Panc1 (cell line): ENCODE measurements around the gene KIAA1217. TPM values are rescaled to one million over a fixed set of nuclear protein-coding genes. Genes with fewer than 3 reads are reported as not detected.

ENCODE experiments used
- ATAC-seq: fragments of 200-7000 bp; cut with Tn5 transposase; 2 replicates; pipeline ENCODE4 v1.9.1; 2020; ENCODE audit warnings: mild to moderate bottlenecking, moderate library complexity
- BruUV-seq: library from RNA; stranded (reverse); fragments of 400-500 nt; replicated peaks from 2 replicates; lab custom pipeline; 2021; lab: Mats Ljungman, UMichigan
- CTCF ChIA-PET: fragments of 300-600 bp; sonication (Branson Sonifier 250); formaldehyde crosslinking; loops from one replicate; lab custom pipeline; 2022; ENCODE audit warnings: antibody characterized with exemption; lab: Charles Lee
- POLR2A ChIA-PET: fragments of 300-600 bp; sonication (Branson Sonifier 250); formaldehyde crosslinking; loops from one replicate; lab custom pipeline; 2022; ENCODE audit warnings: antibody characterized with exemption; lab: Charles Lee
- DNase-seq: peaks from one replicate; pipeline ENCODE4 v3.0.0-alpha.2; 2010; ENCODE audit warnings: low read depth, low spot score
- H3K27ac ChIP-seq: 2 replicates; pipeline ENCODE4 v1.5.1; 2011; ENCODE audit warnings: mild to moderate bottlenecking, low read length, inconsistent platforms
- H3K27me3 ChIP-seq: fragments of 200-500 bp; sonication (Bioruptor generic); 2 replicates; pipeline ENCODE4 v1.6.0; 2014; ENCODE audit warnings: low read length, inconsistent platforms; ENCODE audit not compliant: control insufficient read depth, insufficient read depth
- H3K36me3 ChIP-seq: fragments of 200-500 bp; sonication (Bioruptor generic); 2 replicates; pipeline ENCODE4 v1.5.1; 2014; ENCODE audit warnings: inconsistent platforms, mild to moderate bottlenecking, low read length, moderate library complexity; ENCODE audit not compliant: control insufficient read depth, insufficient read depth
- H3K4me1 ChIP-seq: 2 replicates; pipeline ENCODE4 v1.5.1; 2011; ENCODE audit warnings: inconsistent platforms, mild to moderate bottlenecking, low read length, moderate library complexity; ENCODE audit not compliant: control insufficient read depth, insufficient read depth
- H3K4me3 ChIP-seq, 2 experiments: 2 replicates each; pipeline ENCODE4 v1.5.1; 2011 to 2012; ENCODE audit warnings: low read depth in 2 of 2, low read length in 2 of 2, mild to moderate bottlenecking in 2 of 2, inconsistent platforms in 1 of 2, moderate library complexity in 1 of 2
- H3K9me3 ChIP-seq: fragments of 200-500 bp; sonication (Bioruptor generic); 2 replicates; pipeline ENCODE4 v1.5.1; 2014; ENCODE audit warnings: low read depth, mild to moderate bottlenecking, inconsistent platforms, low read length, moderate library complexity; ENCODE audit not compliant: control insufficient read depth, insufficient read depth
- POLR2AphosphoS5 ChIP-seq: IDR thresholded peaks from 2 replicates; pipeline ENCODE4 v1.6.1; 2012; ENCODE audit warnings: mild to moderate bottlenecking, low read depth, low read length, moderate library complexity
- SIN3A ChIP-seq: IDR thresholded peaks from 2 replicates; pipeline ENCODE4 v1.6.1; 2012; ENCODE audit warnings: low read depth, mild to moderate bottlenecking, low read length, moderate library complexity, borderline replicate concordance; ENCODE audit not compliant: insufficient read depth
- TCF7L2 ChIP-seq: IDR thresholded peaks from 2 replicates; pipeline ENCODE4 v1.6.1; 2011; ENCODE audit warnings: mild to moderate bottlenecking, low read depth, low read length, inconsistent platforms
- in situ Hi-C: cut with HindIII; loops from 2 replicates; pipeline ENCODE4 v1.10.0; 2016; ENCODE audit warnings: low sequenced_read_pairs, low pct_unique_long_range_greater_than_20kb
- intact Hi-C: fragments of 100-400 bp; cut with micrococcal nuclease; formaldehyde crosslinking; loops from one replicate; pipeline ENCODE4 v1.10.0; 2022; ENCODE audit not compliant: unreplicated experiment
- total RNA-seq: library from RNA; stranded (reverse); gene quantifications from one replicate; pipeline ENCODE4 v1.2.1, GENCODE V29; 2021; ENCODE audit not compliant: unreplicated experiment
- TF ChIP-seq, protein P1 (sequence below): fragments of 450-650 bp; IDR thresholded peaks from 2 replicates; pipeline ENCODE4 v1.5.1; 2017; ENCODE audit warnings: mild to moderate bottlenecking
- TF ChIP-seq, protein P2 (sequence below), 2 experiments: IDR thresholded peaks; 2 replicates each; pipeline ENCODE4 v1.6.1; 2011 to 2012; ENCODE audit warnings: low read depth in 2 of 2, control low read depth in 1 of 2, low read length in 1 of 2, mild to moderate bottlenecking in 1 of 2, moderate library complexity in 1 of 2; ENCODE audit not compliant: insufficient read depth in 1 of 2

The KIAA1217 gene
- total RNA-seq, 1 experiment from 2014 or later, result 11.6 TPM

DNA sequence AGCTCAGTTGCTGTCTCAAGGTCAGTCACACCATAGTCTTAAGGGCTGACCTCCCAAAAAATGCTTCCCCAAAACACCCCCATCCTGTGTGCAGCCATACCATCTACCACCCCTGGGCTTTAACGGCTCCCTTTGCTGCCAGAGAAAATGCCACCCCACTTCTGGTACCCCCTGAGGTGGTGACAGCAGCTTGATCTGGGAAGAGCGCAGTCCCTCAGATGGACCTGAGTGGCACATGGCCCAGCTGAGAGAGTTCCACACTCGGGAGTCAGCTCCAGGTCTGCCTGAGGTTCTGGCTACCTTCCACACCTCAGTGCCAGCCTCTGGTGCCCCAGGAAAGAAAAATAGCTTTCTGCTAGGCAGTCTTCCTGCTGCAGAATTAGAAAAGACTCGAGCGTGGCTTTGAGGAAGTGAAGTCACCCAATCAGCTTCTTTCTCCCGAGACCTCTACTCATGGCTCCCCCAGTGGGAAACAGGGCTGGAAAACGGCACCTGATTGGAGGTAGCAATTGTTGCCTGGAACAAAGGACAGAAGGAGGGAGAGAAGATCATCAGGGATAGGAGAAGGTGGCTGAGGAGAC, 363.0 kb downstream of the KIAA1217 start:
- Histone ChIP-seq H3K27me3 (no peaks in the 10 kb centered on the region), H3K9me3 (no peaks in the 10 kb centered on the region), H3K36me3 (no peaks in the 10 kb centered on the region), H3K4me1 (no peaks in the 10 kb centered on the region), H3K4me3 (no peak overlapping the region), H3K27ac (no peak overlapping the region)
- ATAC-seq (no peak), DNase-seq (no peak)
- TF ChIP-seq SIN3A (no peak), POLR2AphosphoS5 (no peak), TCF7L2 (no peak)
- TF ChIP-seq, protein P1, sequence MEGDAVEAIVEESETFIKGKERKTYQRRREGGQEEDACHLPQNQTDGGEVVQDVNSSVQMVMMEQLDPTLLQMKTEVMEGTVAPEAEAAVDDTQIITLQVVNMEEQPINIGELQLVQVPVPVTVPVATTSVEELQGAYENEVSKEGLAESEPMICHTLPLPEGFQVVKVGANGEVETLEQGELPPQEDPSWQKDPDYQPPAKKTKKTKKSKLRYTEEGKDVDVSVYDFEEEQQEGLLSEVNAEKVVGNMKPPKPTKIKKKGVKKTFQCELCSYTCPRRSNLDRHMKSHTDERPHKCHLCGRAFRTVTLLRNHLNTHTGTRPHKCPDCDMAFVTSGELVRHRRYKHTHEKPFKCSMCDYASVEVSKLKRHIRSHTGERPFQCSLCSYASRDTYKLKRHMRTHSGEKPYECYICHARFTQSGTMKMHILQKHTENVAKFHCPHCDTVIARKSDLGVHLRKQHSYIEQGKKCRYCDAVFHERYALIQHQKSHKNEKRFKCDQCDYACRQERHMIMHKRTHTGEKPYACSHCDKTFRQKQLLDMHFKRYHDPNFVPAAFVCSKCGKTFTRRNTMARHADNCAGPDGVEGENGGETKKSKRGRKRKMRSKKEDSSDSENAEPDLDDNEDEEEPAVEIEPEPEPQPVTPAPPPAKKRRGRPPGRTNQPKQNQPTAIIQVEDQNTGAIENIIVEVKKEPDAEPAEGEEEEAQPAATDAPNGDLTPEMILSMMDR, result no peak
- TF ChIP-seq, protein P2, sequence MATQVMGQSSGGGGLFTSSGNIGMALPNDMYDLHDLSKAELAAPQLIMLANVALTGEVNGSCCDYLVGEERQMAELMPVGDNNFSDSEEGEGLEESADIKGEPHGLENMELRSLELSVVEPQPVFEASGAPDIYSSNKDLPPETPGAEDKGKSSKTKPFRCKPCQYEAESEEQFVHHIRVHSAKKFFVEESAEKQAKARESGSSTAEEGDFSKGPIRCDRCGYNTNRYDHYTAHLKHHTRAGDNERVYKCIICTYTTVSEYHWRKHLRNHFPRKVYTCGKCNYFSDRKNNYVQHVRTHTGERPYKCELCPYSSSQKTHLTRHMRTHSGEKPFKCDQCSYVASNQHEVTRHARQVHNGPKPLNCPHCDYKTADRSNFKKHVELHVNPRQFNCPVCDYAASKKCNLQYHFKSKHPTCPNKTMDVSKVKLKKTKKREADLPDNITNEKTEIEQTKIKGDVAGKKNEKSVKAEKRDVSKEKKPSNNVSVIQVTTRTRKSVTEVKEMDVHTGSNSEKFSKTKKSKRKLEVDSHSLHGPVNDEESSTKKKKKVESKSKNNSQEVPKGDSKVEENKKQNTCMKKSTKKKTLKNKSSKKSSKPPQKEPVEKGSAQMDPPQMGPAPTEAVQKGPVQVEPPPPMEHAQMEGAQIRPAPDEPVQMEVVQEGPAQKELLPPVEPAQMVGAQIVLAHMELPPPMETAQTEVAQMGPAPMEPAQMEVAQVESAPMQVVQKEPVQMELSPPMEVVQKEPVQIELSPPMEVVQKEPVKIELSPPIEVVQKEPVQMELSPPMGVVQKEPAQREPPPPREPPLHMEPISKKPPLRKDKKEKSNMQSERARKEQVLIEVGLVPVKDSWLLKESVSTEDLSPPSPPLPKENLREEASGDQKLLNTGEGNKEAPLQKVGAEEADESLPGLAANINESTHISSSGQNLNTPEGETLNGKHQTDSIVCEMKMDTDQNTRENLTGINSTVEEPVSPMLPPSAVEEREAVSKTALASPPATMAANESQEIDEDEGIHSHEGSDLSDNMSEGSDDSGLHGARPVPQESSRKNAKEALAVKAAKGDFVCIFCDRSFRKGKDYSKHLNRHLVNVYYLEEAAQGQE (IDR thresholded peaks at IDR 0.05; ENCODE audit: insufficient read depth in 1 of 2, low read depth in 2 of 2, low read length in 1 of 2), result no peak
- BruUV-seq, result no TSS peak
- ChIA-PET CTCF (no interaction called here), POLR2A (no interaction called here)
- intact Hi-C loops (no loop called here), in situ Hi-C loops (no loop called here)

DNA sequence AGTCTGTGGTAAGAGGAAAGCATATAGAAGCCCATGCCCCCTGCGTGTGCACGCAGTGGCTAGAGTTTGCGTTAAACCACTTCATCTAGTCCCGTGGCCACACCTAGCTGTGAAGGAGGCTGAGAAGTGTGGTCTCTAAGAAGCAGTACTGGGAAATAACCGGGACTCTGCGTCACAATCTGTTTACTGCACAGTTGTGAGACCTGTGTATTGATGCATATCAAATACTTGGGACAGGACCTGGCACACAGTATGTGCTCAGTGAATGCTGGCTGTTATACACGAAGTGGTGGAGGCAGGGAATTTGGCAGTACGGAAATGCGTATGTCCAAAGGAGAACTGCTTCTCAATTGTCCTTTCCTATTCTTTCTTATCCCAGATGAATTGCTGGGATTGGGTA, 365.2 kb downstream of the KIAA1217 start:
- intact Hi-C loops, result no loop called here
- BruUV-seq, result no TSS peak

More for the DNA sequence above, 365.2 kb downstream of the KIAA1217 start:
- Histone ChIP-seq H3K36me3 (no peaks in the 10 kb centered on the region), H3K9me3 (no peaks in the 10 kb centered on the region), H3K27ac (no peak overlapping the region), H3K4me3 (no peak overlapping the region), H3K27me3 (no peaks in the 10 kb centered on the region), H3K4me1 (no peaks in the 10 kb centered on the region)
- ATAC-seq (0 out of 2 replicates have a peak, but pooled peaks have one; percentile 53), DNase-seq (no peak)
- ChIA-PET POLR2A (no interaction called here), CTCF (no interaction called here)
- TF ChIP-seq SIN3A (no peak), TCF7L2 (no peak), POLR2AphosphoS5 (no peak)
- TF ChIP-seq, protein P1, result no peak
- TF ChIP-seq, protein P2 (IDR thresholded peaks at IDR 0.05; ENCODE audit: insufficient read depth in 1 of 2, low read depth in 2 of 2, low read length in 1 of 2), result no peak
- in situ Hi-C loops, result no loop called here
